ENCODE data around the gene SPECC1L. TPM values are rescaled to one million over a fixed set of nuclear protein-coding genes. Genes with fewer than 3 reads are reported as not detected.

Gene SPECC1L
- total RNA-seq, 1 donor from 2014 or later: 25.0 TPM

DNA sequence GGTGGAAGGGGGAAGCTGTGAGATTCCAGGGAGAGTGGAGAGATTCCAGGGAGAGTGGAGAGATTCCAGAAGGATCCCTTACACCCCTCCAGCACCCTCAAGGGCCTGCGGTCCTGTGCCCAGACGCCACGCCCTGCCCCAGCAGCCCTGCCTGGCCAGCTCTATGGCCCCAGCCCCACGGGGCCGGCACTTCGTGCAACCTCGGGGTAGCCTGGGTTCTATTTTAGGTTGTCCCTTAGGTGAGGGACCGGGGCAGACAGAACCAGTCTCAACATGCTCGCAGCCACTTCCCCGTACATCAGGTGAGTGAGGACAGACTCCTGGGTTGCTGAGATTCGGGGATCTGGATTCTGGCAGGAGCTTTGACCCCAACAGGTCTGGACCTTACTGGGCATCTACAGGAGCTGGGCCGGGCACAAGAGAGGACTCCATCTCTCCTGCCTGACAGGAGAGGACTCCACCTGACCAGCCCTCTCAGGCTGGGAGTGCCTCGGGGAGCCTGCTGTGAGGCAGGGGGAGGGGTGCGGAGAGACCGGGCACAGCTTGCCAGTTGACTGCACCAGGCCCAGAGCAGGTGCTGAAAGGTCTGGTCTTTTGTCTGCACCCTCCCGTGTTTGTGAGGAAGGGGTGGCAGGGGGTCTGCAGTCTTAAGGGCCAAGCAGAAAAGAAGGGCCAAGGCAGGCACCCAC, 148.3 kb downstream of the SPECC1L start:
- Histone ChIP-seq H3K27me3 (ENCODE audit: control insufficient read depth, insufficient read depth, low read length) (peaks cover 2% of the 10 kb centered on the region), H3K4me3 (ENCODE audit: low read depth, low read length) (no peak overlapping the region), H3K36me3 (ENCODE audit: control insufficient read depth, insufficient read depth, low read length) (no peaks in the 10 kb centered on the region)
- TF ChIP-seq, protein P1, sequence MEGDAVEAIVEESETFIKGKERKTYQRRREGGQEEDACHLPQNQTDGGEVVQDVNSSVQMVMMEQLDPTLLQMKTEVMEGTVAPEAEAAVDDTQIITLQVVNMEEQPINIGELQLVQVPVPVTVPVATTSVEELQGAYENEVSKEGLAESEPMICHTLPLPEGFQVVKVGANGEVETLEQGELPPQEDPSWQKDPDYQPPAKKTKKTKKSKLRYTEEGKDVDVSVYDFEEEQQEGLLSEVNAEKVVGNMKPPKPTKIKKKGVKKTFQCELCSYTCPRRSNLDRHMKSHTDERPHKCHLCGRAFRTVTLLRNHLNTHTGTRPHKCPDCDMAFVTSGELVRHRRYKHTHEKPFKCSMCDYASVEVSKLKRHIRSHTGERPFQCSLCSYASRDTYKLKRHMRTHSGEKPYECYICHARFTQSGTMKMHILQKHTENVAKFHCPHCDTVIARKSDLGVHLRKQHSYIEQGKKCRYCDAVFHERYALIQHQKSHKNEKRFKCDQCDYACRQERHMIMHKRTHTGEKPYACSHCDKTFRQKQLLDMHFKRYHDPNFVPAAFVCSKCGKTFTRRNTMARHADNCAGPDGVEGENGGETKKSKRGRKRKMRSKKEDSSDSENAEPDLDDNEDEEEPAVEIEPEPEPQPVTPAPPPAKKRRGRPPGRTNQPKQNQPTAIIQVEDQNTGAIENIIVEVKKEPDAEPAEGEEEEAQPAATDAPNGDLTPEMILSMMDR (IDR thresholded peaks at IDR 0.05; ENCODE audit: insufficient read depth, low read length, severe bottlenecking): no peak
- FAIRE-seq: peak; percentile 28
- no peak for DNase-seq (ENCODE audit: low read depth)

GRCh38 chr22:24419475-24419850, 148.8 kb downstream of the SPECC1L start:
- TF ChIP-seq, protein P1 (IDR thresholded peaks at IDR 0.05; ENCODE audit: insufficient read depth, low read length, severe bottlenecking): no peak

DNA sequence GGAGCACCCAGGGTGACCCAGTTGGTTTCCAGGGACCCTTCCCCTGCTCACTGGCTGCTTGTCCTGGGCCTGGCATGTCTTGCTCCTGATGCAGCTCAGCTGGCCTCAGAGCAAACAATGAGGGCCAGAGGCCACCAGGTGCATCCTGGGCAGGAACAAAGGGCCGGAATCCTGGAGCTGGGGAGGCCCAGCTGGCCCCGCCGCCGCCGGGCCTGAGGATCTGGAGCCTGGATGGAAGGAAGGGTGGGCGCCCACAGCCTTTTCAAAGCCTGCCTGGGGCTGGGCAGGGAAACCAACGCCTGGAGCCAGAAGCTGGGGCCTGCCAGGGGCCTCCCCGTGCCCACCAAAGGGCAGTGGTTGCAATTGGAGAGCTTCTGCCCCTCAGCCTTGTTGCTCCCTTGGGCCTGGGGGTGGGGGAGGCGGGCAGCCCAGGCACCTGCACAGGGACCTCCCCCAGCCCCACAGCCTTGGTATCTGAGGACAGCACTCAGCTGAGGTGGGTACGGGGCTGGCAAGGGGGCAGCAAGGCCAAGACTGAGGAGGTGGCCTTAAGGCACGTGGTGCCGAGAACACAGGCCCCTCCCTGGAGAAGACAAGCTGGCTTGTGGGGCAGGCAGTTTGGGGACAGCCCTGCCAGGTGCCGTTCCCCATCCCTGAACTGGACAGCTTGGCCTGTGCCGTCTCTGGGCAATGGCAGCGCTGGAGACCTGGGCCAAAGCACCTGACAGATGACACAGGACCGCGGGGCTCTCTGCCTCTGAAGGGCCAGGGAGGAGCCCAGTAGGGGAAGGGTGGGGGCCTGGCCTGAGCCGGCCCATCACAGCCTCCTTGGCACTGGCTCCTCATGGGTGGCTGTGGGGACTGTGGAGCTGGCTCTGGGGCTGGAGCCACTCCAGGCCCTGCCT, 149.7 kb downstream of the SPECC1L start:
- Histone ChIP-seq H3K4me3 (ENCODE audit: low read depth, low read length) (no peak overlapping the region), H3K36me3 (ENCODE audit: control insufficient read depth, insufficient read depth, low read length) (no peaks in the 10 kb centered on the region), H3K27me3 (ENCODE audit: control insufficient read depth, insufficient read depth, low read length) (peaks cover 11% of the 10 kb centered on the region)
- TF ChIP-seq, protein P1 (IDR thresholded peaks at IDR 0.05; ENCODE audit: insufficient read depth, low read length, severe bottlenecking): no peak
- FAIRE-seq: no peak
- no peak for DNase-seq (ENCODE audit: low read depth)

More at GRCh38 chr22:24419475-24419850, 148.8 kb downstream of the SPECC1L start:
- no peaks in the 10 kb centered on the region for H3K36me3 ChIP-seq (ENCODE audit: control insufficient read depth, insufficient read depth, low read length)
- peaks cover 6% of the 10 kb centered on the region for H3K27me3 ChIP-seq (ENCODE audit: control insufficient read depth, insufficient read depth, low read length)
- FAIRE-seq: no peak
- no peak for DNase-seq (ENCODE audit: low read depth)
- H3K4me3 ChIP-seq (ENCODE audit: low read depth, low read length): no peak overlapping the region

GRCh38 chr22:24420977-24421343, 150.3 kb downstream of the SPECC1L start:
- Histone ChIP-seq H3K4me3 (ENCODE audit: low read depth, low read length) (no peak overlapping the region), H3K36me3 (ENCODE audit: control insufficient read depth, insufficient read depth, low read length) (no peaks in the 10 kb centered on the region), H3K27me3 (ENCODE audit: control insufficient read depth, insufficient read depth, low read length) (peaks cover 16% of the 10 kb centered on the region)
- FAIRE-seq (no peak), DNase-seq (ENCODE audit: low read depth) (no peak)
- TF ChIP-seq, protein P1 (IDR thresholded peaks at IDR 0.05; ENCODE audit: insufficient read depth, low read length, severe bottlenecking): no peak

DNA sequence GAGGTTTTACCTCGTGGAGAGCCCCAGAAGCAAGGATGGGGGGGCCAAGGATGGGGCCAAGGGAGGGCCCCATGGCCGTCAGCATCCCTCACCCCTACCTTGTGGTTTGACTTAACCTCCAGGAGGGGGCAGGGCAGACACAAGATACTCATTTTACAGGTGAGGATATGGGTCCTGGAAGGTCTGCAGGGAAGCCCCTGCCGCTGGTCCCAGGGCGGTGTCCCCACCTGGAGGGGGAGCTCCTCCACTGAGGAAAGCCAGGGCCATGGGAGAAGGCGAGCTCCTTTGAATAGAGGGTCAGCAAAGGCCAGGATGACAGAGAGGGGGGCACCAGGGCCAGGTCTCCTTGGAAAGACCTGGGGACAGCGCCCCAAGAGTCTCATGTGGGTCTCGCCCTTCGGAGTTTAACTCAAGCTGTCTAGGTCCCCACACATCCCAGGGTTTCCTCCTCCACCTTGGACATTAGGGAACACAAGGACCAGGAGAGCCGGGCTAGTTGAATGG, 150.8 kb downstream of the SPECC1L start:
- TF ChIP-seq, protein P1 (IDR thresholded peaks at IDR 0.05; ENCODE audit: insufficient read depth, low read length, severe bottlenecking): peak; percentile 23
- Histone ChIP-seq H3K27me3 (ENCODE audit: control insufficient read depth, insufficient read depth, low read length) (peaks cover 20% of the 10 kb centered on the region), H3K4me3 (ENCODE audit: low read depth, low read length) (no peak overlapping the region), H3K36me3 (ENCODE audit: control insufficient read depth, insufficient read depth, low read length) (no peaks in the 10 kb centered on the region)
- FAIRE-seq (peak; percentile 13), DNase-seq (ENCODE audit: low read depth) (no peak)

Measured in bronchial epithelial cell (primary cell).